H1 (cell line): ENCODE measurements around the gene TUBGCP6. TPM values are rescaled to one million over a fixed set of nuclear protein-coding genes. Genes with fewer than 3 reads are reported as not detected.
A peak's percentile ranks its signal among the peaks of the same experiment; 100 is the strongest.

ENCODE experiments used
- BRCA1 ChIP-seq: IDR thresholded peaks from 2 replicates; pipeline ENCODE4 v1.6.1; 2012; ENCODE audit warnings: low read depth, low read length, improper control_type of control experiment
- CBX8 ChIP-seq: fragments of 300-800, 300-1000 bp; sonication (generic); IDR thresholded peaks from 2 replicates; pipeline ENCODE4 v1.7.1; 2016; ENCODE audit warnings: low read depth, low read length, borderline replicate concordance
- CHD1 ChIP-seq: IDR thresholded peaks from 2 replicates; pipeline ENCODE4 v1.6.1; 2012; ENCODE audit warnings: low read depth, low read length, improper control_type of control experiment
- CREB1 ChIP-seq: IDR thresholded peaks from 2 replicates; pipeline ENCODE4 v1.6.1; 2012; ENCODE audit warnings: inconsistent platforms
- EGR1 ChIP-seq: IDR thresholded peaks from 2 replicates; pipeline ENCODE4 v1.6.1; 2011; ENCODE audit warnings: low read depth, low read length, borderline replicate concordance
- EP300 ChIP-seq, 2 experiments: IDR thresholded peaks; 1 replicate in 1 of 2; 2 replicates in 1 of 2; pipeline ENCODE4 v1.6.1; 2011 to 2012; ENCODE audit warnings: low read depth in 2 of 2, low read length in 2 of 2, mild to moderate bottlenecking in 2 of 2, borderline replicate concordance in 1 of 2, inconsistent platforms in 1 of 2, moderate library complexity in 1 of 2
- EZH2 ChIP-seq: fragments of 200-600 bp; sonication (generic); IDR thresholded peaks from 2 replicates; pipeline ENCODE4 v1.7.1; 2012; ENCODE audit warnings: low read depth, mild to moderate bottlenecking, moderate library complexity, low read length, inconsistent platforms; ENCODE audit not compliant: severe bottlenecking
- GABPA ChIP-seq: IDR thresholded peaks from 2 replicates; pipeline ENCODE4 v1.6.1; 2011; ENCODE audit warnings: mild to moderate bottlenecking, low read length, moderate library complexity, borderline replicate concordance; ENCODE audit not compliant: insufficient read depth
- HDAC2 ChIP-seq, 2 experiments: fragments of 300-600 bp in 1 of 2; sonication (generic) in 1 of 2; IDR thresholded peaks; 2 replicates each; pipeline ENCODE4 v1.6.1; 2011 to 2012; ENCODE audit warnings: low read depth in 2 of 2, low read length in 2 of 2, mild to moderate bottlenecking in 2 of 2, moderate library complexity in 2 of 2, borderline replicate concordance in 1 of 2, inconsistent platforms in 1 of 2
- JUND ChIP-seq: IDR thresholded peaks from 2 replicates; pipeline ENCODE4 v1.6.1; 2011; ENCODE audit warnings: mild to moderate bottlenecking, improper control_type of control experiment, low read length
- KDM4A ChIP-seq: IDR thresholded peaks from one replicate; pipeline ENCODE4 v1.7.1; 2012; ENCODE audit warnings: low read depth, mild to moderate bottlenecking, moderate library complexity, low read length, inconsistent platforms; ENCODE audit not compliant: severe bottlenecking
- NANOG ChIP-seq: IDR thresholded peaks from 2 replicates; pipeline ENCODE4 v1.6.1; 2011; ENCODE audit warnings: low read length, low read depth, mild to moderate bottlenecking, inconsistent platforms; ENCODE audit not compliant: insufficient read depth, poor library complexity, severe bottlenecking
- POLR2AphosphoS5 ChIP-seq: IDR thresholded peaks from 2 replicates; pipeline ENCODE4 v1.6.1; 2011; ENCODE audit warnings: low read depth, low read length
- POU5F1 ChIP-seq: IDR thresholded peaks from 2 replicates; pipeline ENCODE4 v1.6.1; 2011; ENCODE audit warnings: low read depth, mild to moderate bottlenecking, low read length, moderate library complexity
- RBBP5 ChIP-seq: IDR thresholded peaks from 2 replicates; pipeline ENCODE4 v1.7.1; 2012; ENCODE audit warnings: low read depth, mild to moderate bottlenecking, inconsistent platforms, low read length, moderate library complexity, borderline replicate concordance
- SIN3A ChIP-seq, 2 experiments: IDR thresholded peaks in 1 of 2; conservative IDR thresholded peaks in 1 of 2; 2 replicates each; pipeline ENCODE4 v1.6.1; 2011 to 2012; ENCODE audit warnings: low read length in 2 of 2, improper control_type of control experiment in 1 of 2, low read depth in 1 of 2, mild to moderate bottlenecking in 1 of 2
- SIX5 ChIP-seq: IDR thresholded peaks from 2 replicates; pipeline ENCODE4 v1.6.1; 2011; ENCODE audit warnings: mild to moderate bottlenecking, low read depth, low read length
- SP1 ChIP-seq: IDR thresholded peaks from 2 replicates; pipeline ENCODE4 v1.6.1; 2011; ENCODE audit warnings: low read depth, low read length
- TAF1 ChIP-seq: IDR thresholded peaks from 2 replicates; pipeline ENCODE4 v1.6.1; 2011; ENCODE audit warnings: mild to moderate bottlenecking, low read depth, low read length
- TAF7 ChIP-seq: optimal IDR thresholded peaks from 2 replicates; pipeline ENCODE3; 2011; ENCODE audit warnings: low read depth, mild to moderate bottlenecking, inconsistent platforms, low read length, moderate library complexity, borderline replicate concordance
- ZNF274 ChIP-seq: IDR thresholded peaks from 2 replicates; pipeline ENCODE4 v1.7.0; 2012; ENCODE audit warnings: low read length, borderline replicate concordance; ENCODE audit errors: extremely low read depth
- polyA plus RNA-seq, 7 experiments: library from polyadenylated mRNA; depleted of rRNA in 3 of 7; stranded (reverse) in 5 of 7; unstranded in 2 of 7; fragments of >200 nt in 5 of 7; fragments of 200-250 nt in 2 of 7; gene quantifications; 1 replicate in 5 of 7; 2 replicates in 1 of 7; 4 replicates in 1 of 7; pipeline versions ENCODE4 v1.2.1 to v1.2.3, GENCODE V29; 2011 to 2013; ENCODE audit warnings: missing spikeins in 2 of 7, mixed read lengths in 2 of 7
- total RNA-seq: library from RNA; stranded (reverse); fragmentation: NEBNext Ultra II Directional; extraction: Animal tissue kit (Norgen Biotek cat#: 25700); gene quantifications from 2 replicates; pipeline ENCODE4 v1.2.1, GENCODE V29; 2021
- TF ChIP-seq, protein P1 (sequence below): IDR thresholded peaks from 2 replicates; pipeline ENCODE4 v1.6.1; 2012; ENCODE audit warnings: low read length, inconsistent platforms

TUBGCP6 gene
- total and polyA plus RNA-seq, 2 of the 8 experiments (the other 6 are each of a cell fraction or from before 2014, with no cell fraction given): 24.2 to 24.7 TPM

GRCh38 chr22:50185375-50186087 lies 59.3 kb downstream of the TUBGCP6 start, which contains the start of gene TRABD (continued):
- TF ChIP-seq BRCA1 (no peak), RBBP5 (no peak), POU5F1 (no peak), HDAC2 (IDR thresholded peaks at IDR 0.05; ENCODE audit: borderline replicate concordance in 1 of 2, low read depth in 2 of 2, low read length in 2 of 2) (no peak; a peak in 1 of 4 replicates), ZNF274 (no peak), EGR1 (peak; percentile 32; the same call in 1 of the 2 replicates), POLR2AphosphoS5 (no peak), SIN3A (conservative IDR thresholded peaks at IDR 0.05 in 1 of 2, IDR thresholded peaks at IDR 0.05 in 1 of 2; ENCODE audit: low read depth in 1 of 2, low read length in 2 of 2) (no peak; a peak in 1 of 4 replicates), NANOG (no peak), SP1 (no peak), GABPA (no peak), CBX8 (no peak), CREB1 (peak; percentile 17; the same call in 1 of the 2 replicates), SIX5 (peak; percentile 40), KDM4A (peak; percentile 96), EZH2 (no peak), EP300 (IDR thresholded peaks at IDR 0.05; ENCODE audit: borderline replicate concordance in 1 of 2, low read depth in 2 of 2, low read length in 2 of 2) (no peak), TAF1 (no peak), CHD1 (no peak), JUND (no peak), TAF7 (no peak)
- TF ChIP-seq, protein P1, sequence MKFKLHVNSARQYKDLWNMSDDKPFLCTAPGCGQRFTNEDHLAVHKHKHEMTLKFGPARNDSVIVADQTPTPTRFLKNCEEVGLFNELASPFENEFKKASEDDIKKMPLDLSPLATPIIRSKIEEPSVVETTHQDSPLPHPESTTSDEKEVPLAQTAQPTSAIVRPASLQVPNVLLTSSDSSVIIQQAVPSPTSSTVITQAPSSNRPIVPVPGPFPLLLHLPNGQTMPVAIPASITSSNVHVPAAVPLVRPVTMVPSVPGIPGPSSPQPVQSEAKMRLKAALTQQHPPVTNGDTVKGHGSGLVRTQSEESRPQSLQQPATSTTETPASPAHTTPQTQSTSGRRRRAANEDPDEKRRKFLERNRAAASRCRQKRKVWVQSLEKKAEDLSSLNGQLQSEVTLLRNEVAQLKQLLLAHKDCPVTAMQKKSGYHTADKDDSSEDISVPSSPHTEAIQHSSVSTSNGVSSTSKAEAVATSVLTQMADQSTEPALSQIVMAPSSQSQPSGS: no peak
